HCT116 (cell line): ENCODE measurements around the gene SLC6A19. TPM values are rescaled to one million over a fixed set of nuclear protein-coding genes. Genes with fewer than 3 reads are reported as not detected.

ENCODE experiments used
- ATAC-seq: fragments of 200-7000 bp; cut with Tn5 transposase; 2 replicates; pipeline ENCODE4 v1.9.1; 2020; ENCODE audit warnings: mild to moderate bottlenecking, moderate library complexity
- BruUV-seq: library from RNA; stranded (reverse); fragments of 400-500 nt; replicated peaks from 2 replicates; lab custom pipeline; 2021; lab: Mats Ljungman, UMichigan
- CTCF ChIA-PET: fragments of 300-600 bp; sonication (Branson Sonifier 250); formaldehyde crosslinking; loops from one replicate; lab custom pipeline; 2021; ENCODE audit warnings: antibody characterized with exemption; lab: Charles Lee
- POLR2A ChIA-PET: fragments of 300-600, 350-600 bp; sonication (Branson Sonifier 250); formaldehyde crosslinking; loops from one replicate; lab custom pipeline; 2021; ENCODE audit warnings: antibody characterized with exemption; lab: Charles Lee
- RAD21 ChIA-PET, 2 experiments: fragments of 300-600 bp; sonication (Branson Sonifier 250); formaldehyde crosslinking; loops; one replicate each; lab custom pipeline; 2023; ENCODE audit warnings: low total read pairs in 2 of 2; ENCODE audit not compliant: uncharacterized antibody in 2 of 2, unreplicated experiment in 2 of 2, low non-redundant PET in 1 of 2; lab: Charles Lee
- DNase-seq: peaks from one replicate; pipeline ENCODE4 v3.0.0-alpha.2; 2010; ENCODE audit warnings: low read depth, low spot score
- H2AFZ ChIP-seq: fragments of 200-600 bp; shearing (Covaris generic), sonication (generic); 2 replicates; pipeline ENCODE4 v1.6.1; 2017; ENCODE audit warnings: low read depth, mixed run types, mixed read lengths, antibody characterized with exemption, low read length; ENCODE audit not compliant: poor library complexity, severe bottlenecking
- H3K27ac ChIP-seq: 2 replicates; pipeline ENCODE4 v1.5.1; 2012; ENCODE audit warnings: low read depth, low read length
- H3K27me3 ChIP-seq: fragments of 200-600 bp; sonication (generic); 2 replicates; pipeline ENCODE4 v1.6.1; 2016; ENCODE audit warnings: mixed run types, low read length, mixed read lengths; ENCODE audit not compliant: insufficient read depth
- H3K36me3 ChIP-seq, 2 experiments: fragments of 200-500 bp in 1 of 2; fragments of 200-600 bp in 1 of 2; sonication (Bioruptor generic) in 1 of 2; sonication (generic) in 1 of 2; 2 replicates each; pipeline versions ENCODE4 v1.5.1 to v1.6.1; 2014 to 2016; ENCODE audit warnings: low read length in 2 of 2, inconsistent platforms in 1 of 2, mixed read lengths in 1 of 2, mixed run types in 1 of 2; ENCODE audit not compliant: insufficient read depth in 2 of 2, control insufficient read depth in 1 of 2
- H3K4me1 ChIP-seq, 2 experiments: fragments of 200-600 bp in 1 of 2; sonication (generic) in 1 of 2; 2 replicates each; pipeline versions ENCODE4 v1.5.1 to v1.6.1; 2012 to 2017; ENCODE audit warnings: low read length in 2 of 2, inconsistent platforms in 1 of 2, mild to moderate bottlenecking in 1 of 2, mixed read lengths in 1 of 2, mixed run types in 1 of 2, moderate library complexity in 1 of 2; ENCODE audit not compliant: insufficient read depth in 2 of 2, control insufficient read depth in 1 of 2
- H3K4me2 ChIP-seq: fragments of 200-600 bp; sonication (generic); 2 replicates; pipeline ENCODE4 v1.6.1; 2017; ENCODE audit warnings: mixed run types, low read length, mixed read lengths
- H3K4me3 ChIP-seq, 2 experiments: fragments of 200-600 bp in 1 of 2; sonication (generic) in 1 of 2; replicated peaks in 1 of 2; 2 replicates each; pipeline ENCODE4 v1.5.1; 2011 to 2016; ENCODE audit warnings: low read length in 2 of 2, control low read depth in 1 of 2, low read depth in 1 of 2, mild to moderate bottlenecking in 1 of 2, mixed read lengths in 1 of 2, mixed run types in 1 of 2
- H3K79me2 ChIP-seq: fragments of 200-600 bp; sonication (generic); 2 replicates; pipeline ENCODE4 v1.6.1; 2017; ENCODE audit warnings: mild to moderate bottlenecking, mixed run types, low read length, moderate library complexity, mixed read lengths; ENCODE audit not compliant: insufficient read depth
- H3K9ac ChIP-seq: fragments of 200-600 bp; sonication (generic); 2 replicates; pipeline ENCODE4 v1.6.1; 2016; ENCODE audit warnings: low read length, mixed read lengths
- H3K9me2 ChIP-seq: fragments of 200-600 bp; sonication (generic), shearing (Covaris generic); 2 replicates; pipeline ENCODE4 v1.6.1; 2017; ENCODE audit warnings: mixed run types, mild to moderate bottlenecking, moderate library complexity; ENCODE audit not compliant: insufficient read depth
- H3K9me3 ChIP-seq, 2 experiments: fragments of 200-500 bp in 1 of 2; fragments of 200-600 bp in 1 of 2; sonication (Bioruptor generic) in 1 of 2; sonication (generic) in 1 of 2; 2 replicates each; pipeline ENCODE4 v1.6.1; 2014 to 2017; ENCODE audit warnings: low read length in 2 of 2, mixed read lengths in 2 of 2, inconsistent platforms in 1 of 2, low read depth in 1 of 2, mild to moderate bottlenecking in 1 of 2, mixed run types in 1 of 2, moderate library complexity in 1 of 2; ENCODE audit not compliant: control insufficient read depth in 1 of 2, insufficient read depth in 1 of 2
- H4K20me1 ChIP-seq: fragments of 200-600 bp; sonication (generic), shearing (Covaris generic); 2 replicates; pipeline ENCODE4 v1.6.1; 2017; ENCODE audit warnings: mixed run types, mild to moderate bottlenecking, moderate library complexity; ENCODE audit not compliant: insufficient read depth
- ATF3 ChIP-seq: IDR thresholded peaks from 2 replicates; pipeline ENCODE4 v1.6.1; 2012
- CEBPB ChIP-seq: IDR thresholded peaks from 2 replicates; pipeline ENCODE4 v1.6.1; 2012; ENCODE audit warnings: low read depth
- CTCF ChIP-seq, 3 experiments: fragments of 200-600 bp in 1 of 3; sonication (generic) in 1 of 3; IDR thresholded peaks in 2 of 3; conservative IDR thresholded peaks in 1 of 3; 2 replicates each; pipeline ENCODE4 v1.5.1; 2012 to 2017; ENCODE audit warnings: low read depth in 2 of 3, low read length in 2 of 3, antibody characterized with exemption in 1 of 3, borderline replicate concordance in 1 of 3, control low read depth in 1 of 3, mild to moderate bottlenecking in 1 of 3, mixed read lengths in 1 of 3, mixed run types in 1 of 3, moderate library complexity in 1 of 3; ENCODE audit not compliant: insufficient read depth in 1 of 3
- EGR1 ChIP-seq: IDR thresholded peaks from 2 replicates; pipeline ENCODE4 v1.6.1; 2012; ENCODE audit warnings: low read depth
- ELF1 ChIP-seq: IDR thresholded peaks from 2 replicates; pipeline ENCODE4 v1.6.1; 2012; ENCODE audit warnings: low read depth, borderline replicate concordance
- EZH2phosphoT487 ChIP-seq: fragments of 200-600 bp; IDR thresholded peaks from 2 replicates; pipeline ENCODE4 v1.6.1; 2018; ENCODE audit warnings: antibody characterized with exemption, borderline replicate concordance
- JUND ChIP-seq: IDR thresholded peaks from 2 replicates; pipeline ENCODE4 v1.6.1; 2012
- POLR2A ChIP-seq: IDR thresholded peaks from 2 replicates; pipeline ENCODE4 v1.7.0; 2011; ENCODE audit warnings: borderline replicate concordance; ENCODE audit not compliant: insufficient read depth, insufficient read length; ENCODE audit errors: extremely low read depth
- REST ChIP-seq: IDR thresholded peaks from 2 replicates; pipeline ENCODE4 v1.6.1; 2012; ENCODE audit warnings: low read depth
- SP1 ChIP-seq: IDR thresholded peaks from 2 replicates; pipeline ENCODE4 v1.6.1; 2012; ENCODE audit warnings: low read depth
- SRF ChIP-seq: IDR thresholded peaks from 2 replicates; pipeline ENCODE4 v1.6.1; 2012; ENCODE audit warnings: low read depth
- ZNF274 ChIP-seq: fragments of 200-500 bp; sonication (Bioruptor generic); IDR thresholded peaks from 2 replicates; pipeline ENCODE4 v1.6.1; 2014; ENCODE audit warnings: mild to moderate bottlenecking, low read depth, low read length, inconsistent platforms
- intact Hi-C: fragments of 100-400 bp; cut with micrococcal nuclease; formaldehyde crosslinking; loops from 2 replicates; pipeline ENCODE4 v1.10.0; 2022
- total RNA-seq: library from RNA; stranded (reverse); gene quantifications from one replicate; pipeline ENCODE4 v1.2.1, GENCODE V29; 2021; ENCODE audit not compliant: unreplicated experiment
- TF ChIP-seq, protein P1 (sequence below): IDR thresholded peaks from 2 replicates; pipeline ENCODE4 v1.6.1; 2011; ENCODE audit warnings: mild to moderate bottlenecking, low read length, moderate library complexity; ENCODE audit not compliant: insufficient replicate concordance; ENCODE audit errors: extremely low read depth

Gene SLC6A19
- total RNA-seq, 1 experiment from 2014 or later: not detected

DNA sequence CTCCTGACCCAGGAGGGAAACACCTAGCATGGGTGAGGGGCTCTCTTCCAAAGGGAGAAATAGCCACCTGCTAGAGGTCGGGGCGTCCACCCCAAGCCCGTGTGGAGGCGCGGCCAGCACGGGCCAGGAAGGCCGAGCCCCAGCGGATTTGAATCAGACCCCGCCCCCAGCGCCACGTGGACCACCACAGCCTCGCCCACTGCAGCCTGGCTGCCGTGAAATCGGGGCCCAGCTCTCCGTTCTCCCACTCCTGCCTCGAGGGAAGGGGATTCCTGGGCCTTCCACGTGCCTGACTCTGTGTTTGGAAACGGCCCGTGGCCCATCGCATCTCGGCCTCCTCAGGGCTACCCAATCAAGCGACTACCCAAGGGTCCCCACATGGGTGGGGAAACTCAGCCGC is 55.4 kb downstream of the SLC6A19 start:
- intact Hi-C loops: no loop called here
- ATAC-seq (no peak), DNase-seq (no peak)
- H3K4me1 ChIP-seq: no peaks in the 10 kb centered on the region
- H3K9me3 ChIP-seq: no peaks in the 10 kb centered on the region
- ChIA-PET RAD21 (no interaction called here), CTCF (no interaction called here), POLR2A (no interaction called here)
- H3K27ac ChIP-seq: no peak overlapping the region
- H4K20me1 ChIP-seq: no peaks in the 10 kb centered on the region
- TF ChIP-seq CEBPB (no peak), REST (no peak), POLR2A (no peak), SP1 (no peak), ELF1 (no peak), ZNF274 (no peak), SRF (no peak), ATF3 (no peak), EZH2phosphoT487 (no peak), CTCF (IDR thresholded peaks at IDR 0.05 in 2 of 3, conservative IDR thresholded peaks at IDR 0.05 in 1 of 3; ENCODE audit: borderline replicate concordance in 1 of 3, insufficient read depth in 1 of 3, low read depth in 2 of 3, low read length in 2 of 3) (no peak), JUND (no peak), EGR1 (no peak)
- TF ChIP-seq, protein P1, sequence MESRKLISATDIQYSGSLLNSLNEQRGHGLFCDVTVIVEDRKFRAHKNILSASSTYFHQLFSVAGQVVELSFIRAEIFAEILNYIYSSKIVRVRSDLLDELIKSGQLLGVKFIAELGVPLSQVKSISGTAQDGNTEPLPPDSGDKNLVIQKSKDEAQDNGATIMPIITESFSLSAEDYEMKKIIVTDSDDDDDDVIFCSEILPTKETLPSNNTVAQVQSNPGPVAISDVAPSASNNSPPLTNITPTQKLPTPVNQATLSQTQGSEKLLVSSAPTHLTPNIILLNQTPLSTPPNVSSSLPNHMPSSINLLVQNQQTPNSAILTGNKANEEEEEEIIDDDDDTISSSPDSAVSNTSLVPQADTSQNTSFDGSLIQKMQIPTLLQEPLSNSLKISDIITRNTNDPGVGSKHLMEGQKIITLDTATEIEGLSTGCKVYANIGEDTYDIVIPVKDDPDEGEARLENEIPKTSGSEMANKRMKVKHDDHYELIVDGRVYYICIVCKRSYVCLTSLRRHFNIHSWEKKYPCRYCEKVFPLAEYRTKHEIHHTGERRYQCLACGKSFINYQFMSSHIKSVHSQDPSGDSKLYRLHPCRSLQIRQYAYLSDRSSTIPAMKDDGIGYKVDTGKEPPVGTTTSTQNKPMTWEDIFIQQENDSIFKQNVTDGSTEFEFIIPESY: no peak
- H3K9ac ChIP-seq: no peak overlapping the region
- H3K79me2 ChIP-seq: no peaks in the 10 kb centered on the region
- H3K4me3 ChIP-seq: no peak overlapping the region
- H3K9me2 ChIP-seq: no peaks in the 10 kb centered on the region
- no peaks in the 10 kb centered on the region for H3K36me3 ChIP-seq
- no peaks in the 10 kb centered on the region for H3K27me3 ChIP-seq
- H3K4me2 ChIP-seq: no peak overlapping the region
- no peak overlapping the region for H2AFZ ChIP-seq
- BruUV-seq: no TSS peak
